HEK293 (cell line): Measurements from ENCODE around the gene MCM10.

ENCODE experiments used
- ZNF114 ChIP-seq: fragments of 450-650 bp; formaldehyde crosslinking; IDR thresholded peaks from 2 replicates; pipeline ENCODE4 v1.5.0; 2017; ENCODE audit warnings: missing biosample characterization, missing genetic modification characterization
- ZNF138 ChIP-seq: fragments of 450-650 bp; formaldehyde crosslinking; IDR thresholded peaks from 2 replicates; pipeline ENCODE4 v1.5.1; 2016; ENCODE audit warnings: missing biosample characterization, missing genetic modification characterization, borderline replicate concordance
- TF ChIP-seq, protein P1 (sequence below): fragments of 450-650 bp; formaldehyde crosslinking; IDR thresholded peaks from 2 replicates; pipeline ENCODE4 v1.5.1; 2016; ENCODE audit warnings: missing biosample characterization, missing genetic modification characterization
- TF ChIP-seq, protein P2 (sequence below): IDR thresholded peaks from 2 replicates; pipeline ENCODE4 v1.6.1; 2011; ENCODE audit warnings: mild to moderate bottlenecking, low read depth, low read length, borderline replicate concordance

DNA sequence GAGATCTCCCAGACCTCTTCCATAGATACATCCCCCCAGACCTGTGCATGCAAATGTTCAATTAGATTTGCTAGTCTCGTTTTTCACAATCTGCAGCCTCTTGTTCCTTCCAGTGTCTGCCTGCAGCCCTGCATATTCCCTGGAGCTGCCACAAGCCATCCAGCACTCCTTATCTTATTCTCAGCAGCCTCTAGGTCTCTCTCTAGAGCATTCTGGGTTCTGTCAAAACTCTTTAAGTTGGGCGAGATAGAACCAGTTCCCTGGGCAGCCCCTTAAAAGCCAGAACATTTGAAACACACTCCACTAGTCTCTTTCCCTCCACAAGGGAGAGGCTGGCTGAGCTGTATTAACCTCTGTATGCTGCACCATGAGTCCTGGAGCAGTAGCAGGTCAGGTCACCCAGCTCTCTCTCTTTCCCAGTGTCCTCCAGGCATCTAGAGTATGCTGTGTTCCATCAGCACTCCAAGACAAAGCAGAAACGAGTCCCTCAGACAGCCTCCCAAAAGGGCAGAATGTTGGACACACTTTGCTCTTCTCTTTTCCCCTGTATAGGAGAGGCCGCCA, 20.6 kb upstream of the MCM10 start:
- no peak for TF ChIP-seq ZNF138 (tag by site-specific recombination)
- TF ChIP-seq, protein P1, sequence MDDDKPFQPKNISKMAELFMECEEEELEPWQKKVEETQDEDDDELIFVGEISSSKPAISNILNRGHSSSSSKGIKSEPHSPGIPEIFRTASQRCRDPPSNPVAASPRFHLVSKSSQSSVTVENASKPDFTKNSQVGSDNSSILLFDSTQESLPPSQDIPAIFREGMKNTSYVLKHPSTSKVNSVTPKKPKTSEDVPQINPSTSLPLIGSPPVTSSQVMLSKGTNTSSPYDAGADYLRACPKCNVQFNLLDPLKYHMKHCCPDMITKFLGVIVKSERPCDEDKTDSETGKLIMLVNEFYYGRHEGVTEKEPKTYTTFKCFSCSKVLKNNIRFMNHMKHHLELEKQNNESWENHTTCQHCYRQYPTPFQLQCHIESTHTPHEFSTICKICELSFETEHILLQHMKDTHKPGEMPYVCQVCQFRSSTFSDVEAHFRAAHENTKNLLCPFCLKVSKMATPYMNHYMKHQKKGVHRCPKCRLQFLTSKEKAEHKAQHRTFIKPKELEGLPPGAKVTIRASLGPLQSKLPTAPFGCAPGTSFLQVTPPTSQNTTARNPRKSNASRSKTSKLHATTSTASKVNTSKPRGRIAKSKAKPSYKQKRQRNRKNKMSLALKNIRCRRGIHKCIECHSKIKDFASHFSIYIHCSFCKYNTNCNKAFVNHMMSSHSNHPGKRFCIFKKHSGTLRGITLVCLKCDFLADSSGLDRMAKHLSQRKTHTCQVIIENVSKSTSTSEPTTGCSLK = no peak
- TF ChIP-seq, protein P2, sequence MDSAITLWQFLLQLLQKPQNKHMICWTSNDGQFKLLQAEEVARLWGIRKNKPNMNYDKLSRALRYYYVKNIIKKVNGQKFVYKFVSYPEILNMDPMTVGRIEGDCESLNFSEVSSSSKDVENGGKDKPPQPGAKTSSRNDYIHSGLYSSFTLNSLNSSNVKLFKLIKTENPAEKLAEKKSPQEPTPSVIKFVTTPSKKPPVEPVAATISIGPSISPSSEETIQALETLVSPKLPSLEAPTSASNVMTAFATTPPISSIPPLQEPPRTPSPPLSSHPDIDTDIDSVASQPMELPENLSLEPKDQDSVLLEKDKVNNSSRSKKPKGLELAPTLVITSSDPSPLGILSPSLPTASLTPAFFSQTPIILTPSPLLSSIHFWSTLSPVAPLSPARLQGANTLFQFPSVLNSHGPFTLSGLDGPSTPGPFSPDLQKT = no peak
- TF ChIP-seq ZNF114 (tag by site-specific recombination) = no peak
